HepG2 (cell line): ENCODE results near the gene PLEKHG4. TPM values are rescaled to one million over a fixed set of nuclear protein-coding genes. Genes with fewer than 3 reads are reported as not detected.

ENCODE experiments used
- ATAC-seq: fragments of 200-7000 bp; cut with Tn5 transposase; 3 replicates; pipeline ENCODE4 v1.9.1; 2020; ENCODE audit warnings: mild to moderate bottlenecking, moderate library complexity
- BruUV-seq: library from RNA; stranded (reverse); fragments of 400-500 nt; replicated peaks from 2 replicates; lab custom pipeline; 2021; lab: Mats Ljungman, UMichigan
- CTCF ChIA-PET: fragments of 300-600 bp; formaldehyde crosslinking; extraction: SDS; loops from one replicate; lab custom pipeline; 2021; ENCODE audit warnings: low total read pairs, inconsistent platforms, low intra/inter-chr PET ratio; lab: Yijun Ruan, JAX
- POLR2A ChIA-PET: fragments of 350-600 bp; sonication (Branson Sonifier 250); formaldehyde crosslinking; loops from one replicate; lab custom pipeline; 2020; ENCODE audit warnings: antibody characterized with exemption, inconsistent platforms; lab: Yijun Ruan, JAX
- DNase-seq: peaks from one replicate; pipeline ENCODE4 v3.0.0-alpha.2; 2015; ENCODE audit warnings: low spot score
- FAIRE-seq: peaks from 3 replicates; lab custom pipeline; 2011; peaks lifted over from hg19 to GRCh38; lab: Jason Lieb, UNC
- H2AFZ ChIP-seq: one replicate; pipeline ENCODE4 v1.6.1; 2011; ENCODE audit warnings: low read length, inconsistent platforms
- H3K27ac ChIP-seq: fragments of 300-600 bp; 3 replicates; pipeline ENCODE4 v1.8.0; 2011; ENCODE audit warnings: mixed run types, mild to moderate bottlenecking, mixed read lengths, low read length, inconsistent platforms; ENCODE audit not compliant: insufficient read depth; ENCODE audit errors: extremely low read length
- H3K27me3 ChIP-seq, 2 experiments: fragments of 200-600 bp in 1 of 2; 2 replicates in 1 of 2; 3 replicates in 1 of 2; pipeline versions ENCODE4 v1.6.0 to v1.8.0; 2011; ENCODE audit warnings: low read length in 2 of 2, mild to moderate bottlenecking in 2 of 2, moderate library complexity in 2 of 2, inconsistent platforms in 1 of 2; ENCODE audit not compliant: insufficient read depth in 2 of 2, control insufficient read depth in 1 of 2
- H3K36me3 ChIP-seq, 2 experiments: fragments of 200-600 bp in 1 of 2; replicated peaks in 1 of 2; 2 replicates in 1 of 2; 3 replicates in 1 of 2; pipeline versions ENCODE4 v1.5.1 to v1.8.0; 2011; ENCODE audit warnings: low read length in 2 of 2, inconsistent platforms in 1 of 2; ENCODE audit not compliant: insufficient read depth in 2 of 2, control insufficient read depth in 1 of 2
- H3K4me1 ChIP-seq: 2 replicates; pipeline ENCODE4 v1.5.1; 2012; ENCODE audit warnings: low read length, inconsistent platforms; ENCODE audit not compliant: insufficient read depth
- H3K4me2 ChIP-seq: 2 replicates; pipeline ENCODE4 v1.6.0; 2011; ENCODE audit warnings: low read depth, low read length, inconsistent platforms
- H3K4me3 ChIP-seq, 3 experiments: fragments of 200-600 bp in 1 of 3; sonication (generic), shearing (Covaris generic) in 1 of 3; replicated peaks in 1 of 3; 2 replicates each; pipeline ENCODE4 v1.5.1; 2011 to 2016; ENCODE audit warnings: low read length in 3 of 3, inconsistent platforms in 2 of 3, low read depth in 2 of 3, mild to moderate bottlenecking in 2 of 3, control low read depth in 1 of 3, mixed read lengths in 1 of 3; ENCODE audit not compliant: insufficient read depth in 1 of 3
- H3K79me2 ChIP-seq: one replicate; pipeline ENCODE4 v1.6.1; 2011; ENCODE audit warnings: low read length, inconsistent platforms; ENCODE audit not compliant: insufficient read depth
- H3K9ac ChIP-seq: 2 replicates; pipeline ENCODE4 v1.6.0; 2011; ENCODE audit warnings: mild to moderate bottlenecking, low read depth, low read length, inconsistent platforms; ENCODE audit not compliant: insufficient read depth
- H3K9me3 ChIP-seq: 2 replicates; pipeline ENCODE4 v1.5.1; 2012; ENCODE audit warnings: mild to moderate bottlenecking, low read length
- H4K20me1 ChIP-seq: 2 replicates; pipeline ENCODE4 v1.6.0; 2011; ENCODE audit warnings: inconsistent platforms, mild to moderate bottlenecking, low read length, moderate library complexity; ENCODE audit not compliant: insufficient read depth
- ASH2L ChIP-seq: fragments of 300-600, 200-600 bp; sonication (generic); IDR thresholded peaks from 2 replicates; pipeline ENCODE4 v1.7.0; 2017; ENCODE audit warnings: low read depth, mild to moderate bottlenecking, moderate library complexity, mixed read lengths, low read length; ENCODE audit not compliant: insufficient read length
- BRD4 ChIP-seq: sonication (generic); formaldehyde crosslinking; IDR thresholded peaks from 2 replicates; pipeline ENCODE4 v1.4.0; 2020; ENCODE audit warnings: missing genetic modification reagents
- HNRNPL ChIP-seq: fragments of 200-400 bp; formaldehyde crosslinking; IDR thresholded peaks from 2 replicates; pipeline ENCODE4 v1.6.1; 2017; ENCODE audit warnings: mild to moderate bottlenecking, low read depth, low read length
- POLR2AphosphoS5 ChIP-seq: IDR thresholded peaks from 2 replicates; pipeline ENCODE4 v1.6.1; 2012; ENCODE audit warnings: low read depth, low read length
- SETDB1 ChIP-seq: sonication (generic); formaldehyde crosslinking; IDR thresholded peaks from 2 replicates; pipeline ENCODE4 v1.5.1; 2020; ENCODE audit warnings: missing genetic modification reagents, mild to moderate bottlenecking, borderline replicate concordance
- TGIF2 ChIP-seq: IDR thresholded peaks from 2 replicates; pipeline ENCODE4 v1.6.1; 2016; ENCODE audit warnings: control low read depth, missing compliant biosample characterization
- ZNF205 ChIP-seq: IDR thresholded peaks from 2 replicates; pipeline ENCODE4 v1.6.1; 2018; ENCODE audit warnings: missing biosample characterization, missing genetic modification reagents
- ZNF224 ChIP-seq: sonication (generic); formaldehyde crosslinking; IDR thresholded peaks from 2 replicates; pipeline ENCODE4 v1.5.0; 2020; ENCODE audit warnings: mild to moderate bottlenecking, missing genetic modification reagents
- ZNF382 ChIP-seq: sonication (generic); formaldehyde crosslinking; IDR thresholded peaks from 2 replicates; pipeline ENCODE4 v1.5.0; 2020; ENCODE audit warnings: missing genetic modification reagents, mild to moderate bottlenecking, borderline replicate concordance
- ZNF7 ChIP-seq: IDR thresholded peaks from 2 replicates; pipeline ENCODE4 v1.6.1; 2016; ENCODE audit warnings: missing biosample characterization, missing genetic modification reagents
- WGBS: methylation state at CpG from one replicate; pipeline ENCODE4 v1.1.6; 2017; ENCODE audit warnings: low lambda C conversion rate; 5-methylcytosine and 5-hydroxymethylcytosine counted together
- in situ Hi-C: cut with HindIII; loops from 2 replicates; pipeline ENCODE4 v1.10.0; 2017; ENCODE audit warnings: low pct_unique_long_range_greater_than_20kb; ENCODE audit not compliant: extremely low pct_ligation_motif_present
- intact Hi-C: fragments of 100-400 bp; cut with micrococcal nuclease; formaldehyde crosslinking; loops from one replicate; pipeline ENCODE4 v1.10.0; 2022; ENCODE audit not compliant: unreplicated experiment
- polyA plus RNA-seq, 8 experiments: library from polyadenylated mRNA; depleted of rRNA in 3 of 8; stranded (reverse) in 7 of 8; unstranded in 1 of 8; fragments of >200 nt; fragmentation: Illumina TruSeq in 4 of 8; extraction: Trizol in 4 of 8; gene quantifications; 2 replicates each; pipeline versions ENCODE4 v1.2.1 to v1.2.3, GENCODE V29; 2011 to 2016; ENCODE audit warnings: low read depth in 4 of 8, missing spikeins in 1 of 8, mixed read lengths in 1 of 8; ENCODE audit not compliant: insufficient read depth in 1 of 8
- total RNA-seq, 5 experiments: library from RNA; depleted of rRNA; stranded (reverse); fragments of >200 nt; fragmentation: Illumina TruSeq; extraction: Trizol; gene quantifications; 2 replicates each; pipeline ENCODE4 v1.2.3, GENCODE V29; 2016; ENCODE audit warnings: low read depth in 1 of 5
- TF ChIP-seq, protein P1 (sequence below): fragments of 450-650 bp; IDR thresholded peaks from 2 replicates; pipeline ENCODE4 v1.6.1; 2017
- TF ChIP-seq, protein P2 (sequence below): sonication (generic); formaldehyde crosslinking; IDR thresholded peaks from 2 replicates; pipeline ENCODE4 v1.8.1; 2023; ENCODE audit warnings: missing genetic modification reagents, mild to moderate bottlenecking, borderline replicate concordance
- TF ChIP-seq, protein P3 (sequence below): sonication (generic); formaldehyde crosslinking; IDR thresholded peaks from 2 replicates; pipeline ENCODE4 v1.5.0; 2020; ENCODE audit warnings: missing genetic modification reagents
- TF ChIP-seq, protein P4 (sequence below): IDR thresholded peaks from 2 replicates; pipeline ENCODE4 v1.6.1; 2016
- TF ChIP-seq, protein P5 (sequence below): sonication (generic); formaldehyde crosslinking; IDR thresholded peaks from 2 replicates; pipeline ENCODE4 v1.5.0; 2020; ENCODE audit warnings: missing genetic modification reagents

The PLEKHG4 gene
- total and polyA plus RNA-seq, 2 of the 13 experiments (the other 11 are each of a cell fraction or from before 2014, with no cell fraction given) = 7.1 to 13.6 TPM

DNA sequence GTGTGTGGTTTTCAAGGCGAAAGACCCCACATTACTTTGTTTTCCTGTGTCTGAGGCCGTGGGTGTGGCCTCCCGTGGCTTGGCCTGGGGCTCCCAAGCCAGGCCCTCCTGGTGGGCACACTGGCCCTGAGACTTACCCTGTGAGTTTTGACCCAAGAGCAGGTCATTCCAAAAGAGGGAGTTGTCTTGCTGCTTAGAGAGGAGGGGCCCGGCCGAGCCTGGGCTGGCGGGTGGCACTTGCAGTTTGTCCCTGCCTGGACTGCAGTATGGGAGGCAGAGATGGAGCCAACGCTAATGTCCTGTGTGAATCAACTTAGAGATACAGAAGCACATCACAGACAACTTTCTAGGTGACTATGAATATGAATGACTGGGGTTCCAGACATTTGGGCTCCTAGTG is 22.7 kb downstream of the PLEKHG4 start:
- FAIRE-seq = no peak

More for the DNA sequence above, 22.7 kb downstream of the PLEKHG4 start:
- 30% methylated on average over 7 of the region's 7 CpGs for WGBS
- BruUV-seq = no TSS peak
- H3K79me2 ChIP-seq = no peaks in the 10 kb centered on the region
- no peak overlapping the region for H3K4me2 ChIP-seq
- intact Hi-C loops (no loop called here), in situ Hi-C loops (no loop called here)
- ChIA-PET POLR2A (no interaction called here), CTCF (no interaction called here)
- H3K36me3 ChIP-seq = no peaks in the 10 kb centered on the region
- H3K27me3 ChIP-seq = peaks cover 4 to 40% of the 10 kb centered on the region in 2 experiments; a peak in 4 of 5 replicates
- no peak overlapping the region for H3K27ac ChIP-seq
- H4K20me1 ChIP-seq = no peaks in the 10 kb centered on the region
- no peaks in the 10 kb centered on the region for H3K9me3 ChIP-seq
- DNase-seq = no peak
- no peak for TF ChIP-seq SETDB1 (CRISPR knock-in tag)
- no peak for TF ChIP-seq ZNF224 (CRISPR knock-in tag)
- no peak for TF ChIP-seq ZNF382 (CRISPR knock-in tag)
- TF ChIP-seq, protein P1, sequence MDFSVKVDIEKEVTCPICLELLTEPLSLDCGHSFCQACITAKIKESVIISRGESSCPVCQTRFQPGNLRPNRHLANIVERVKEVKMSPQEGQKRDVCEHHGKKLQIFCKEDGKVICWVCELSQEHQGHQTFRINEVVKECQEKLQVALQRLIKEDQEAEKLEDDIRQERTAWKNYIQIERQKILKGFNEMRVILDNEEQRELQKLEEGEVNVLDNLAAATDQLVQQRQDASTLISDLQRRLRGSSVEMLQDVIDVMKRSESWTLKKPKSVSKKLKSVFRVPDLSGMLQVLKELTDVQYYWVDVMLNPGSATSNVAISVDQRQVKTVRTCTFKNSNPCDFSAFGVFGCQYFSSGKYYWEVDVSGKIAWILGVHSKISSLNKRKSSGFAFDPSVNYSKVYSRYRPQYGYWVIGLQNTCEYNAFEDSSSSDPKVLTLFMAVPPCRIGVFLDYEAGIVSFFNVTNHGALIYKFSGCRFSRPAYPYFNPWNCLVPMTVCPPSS = no peak
- no peak for TF ChIP-seq ASH2L
- TF ChIP-seq, protein P2, sequence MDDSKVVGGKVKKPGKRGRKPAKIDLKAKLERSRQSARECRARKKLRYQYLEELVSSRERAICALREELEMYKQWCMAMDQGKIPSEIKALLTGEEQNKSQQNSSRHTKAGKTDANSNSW (CRISPR knock-in tag) = no peak
- TF ChIP-seq HNRNPL = no peak
- TF ChIP-seq, protein P3, sequence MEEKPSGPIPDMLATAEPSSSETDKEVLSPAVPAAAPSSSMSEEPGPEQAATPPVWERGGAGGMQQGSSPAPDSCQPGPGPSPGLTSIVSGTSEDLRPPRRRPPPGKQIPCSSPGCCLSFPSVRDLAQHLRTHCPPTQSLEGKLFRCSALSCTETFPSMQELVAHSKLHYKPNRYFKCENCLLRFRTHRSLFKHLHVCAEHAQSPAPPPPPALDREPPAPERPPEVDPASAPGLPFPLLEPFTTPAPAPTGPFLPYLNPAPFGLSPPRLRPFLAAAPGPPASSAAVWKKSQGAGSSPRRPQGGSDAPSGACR (CRISPR knock-in tag) = no peak
- TF ChIP-seq POLR2AphosphoS5 = no peak
- no peak for TF ChIP-seq ZNF205 (CRISPR knock-in tag)
- no peak for TF ChIP-seq TGIF2 (CRISPR knock-in tag)
- TF ChIP-seq, protein P4, sequence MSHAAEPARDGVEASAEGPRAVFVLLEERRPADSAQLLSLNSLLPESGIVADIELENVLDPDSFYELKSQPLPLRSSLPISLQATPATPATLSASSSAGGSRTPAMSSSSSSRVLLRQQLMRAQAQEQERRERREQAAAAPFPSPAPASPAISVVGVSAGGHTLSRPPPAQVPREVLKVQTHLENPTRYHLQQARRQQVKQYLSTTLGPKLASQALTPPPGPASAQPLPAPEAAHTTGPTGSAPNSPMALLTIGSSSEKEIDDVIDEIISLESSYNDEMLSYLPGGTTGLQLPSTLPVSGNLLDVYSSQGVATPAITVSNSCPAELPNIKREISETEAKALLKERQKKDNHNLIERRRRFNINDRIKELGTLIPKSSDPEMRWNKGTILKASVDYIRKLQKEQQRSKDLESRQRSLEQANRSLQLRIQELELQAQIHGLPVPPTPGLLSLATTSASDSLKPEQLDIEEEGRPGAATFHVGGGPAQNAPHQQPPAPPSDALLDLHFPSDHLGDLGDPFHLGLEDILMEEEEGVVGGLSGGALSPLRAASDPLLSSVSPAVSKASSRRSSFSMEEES (CRISPR knock-in tag) = no peak
- TF ChIP-seq, protein P5, sequence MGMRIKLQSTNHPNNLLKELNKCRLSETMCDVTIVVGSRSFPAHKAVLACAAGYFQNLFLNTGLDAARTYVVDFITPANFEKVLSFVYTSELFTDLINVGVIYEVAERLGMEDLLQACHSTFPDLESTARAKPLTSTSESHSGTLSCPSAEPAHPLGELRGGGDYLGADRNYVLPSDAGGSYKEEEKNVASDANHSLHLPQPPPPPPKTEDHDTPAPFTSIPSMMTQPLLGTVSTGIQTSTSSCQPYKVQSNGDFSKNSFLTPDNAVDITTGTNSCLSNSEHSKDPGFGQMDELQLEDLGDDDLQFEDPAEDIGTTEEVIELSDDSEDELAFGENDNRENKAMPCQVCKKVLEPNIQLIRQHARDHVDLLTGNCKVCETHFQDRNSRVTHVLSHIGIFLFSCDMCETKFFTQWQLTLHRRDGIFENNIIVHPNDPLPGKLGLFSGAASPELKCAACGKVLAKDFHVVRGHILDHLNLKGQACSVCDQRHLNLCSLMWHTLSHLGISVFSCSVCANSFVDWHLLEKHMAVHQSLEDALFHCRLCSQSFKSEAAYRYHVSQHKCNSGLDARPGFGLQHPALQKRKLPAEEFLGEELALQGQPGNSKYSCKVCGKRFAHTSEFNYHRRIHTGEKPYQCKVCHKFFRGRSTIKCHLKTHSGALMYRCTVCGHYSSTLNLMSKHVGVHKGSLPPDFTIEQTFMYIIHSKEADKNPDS (CRISPR knock-in tag) = no peak
- no peak for TF ChIP-seq BRD4 (CRISPR knock-in tag)
- TF ChIP-seq ZNF7 (CRISPR knock-in tag) = no peak
- no peak overlapping the region for H3K4me3 ChIP-seq
- no peak overlapping the region for H2AFZ ChIP-seq
- ATAC-seq = no peak
- H3K4me1 ChIP-seq = no peaks in the 10 kb centered on the region
- no peak overlapping the region for H3K9ac ChIP-seq
